DMS114 treated with DMSO at 0.1 percent for 48 hours (cell line): ENCODE results near the gene GPX3.

Experiments used
- DNase-seq: peaks from one replicate; lab custom pipeline; 2025; ENCODE audit not compliant: unreplicated experiment; lab: John Stamatoyannopoulos, UW

The GPX3 gene, protein sequence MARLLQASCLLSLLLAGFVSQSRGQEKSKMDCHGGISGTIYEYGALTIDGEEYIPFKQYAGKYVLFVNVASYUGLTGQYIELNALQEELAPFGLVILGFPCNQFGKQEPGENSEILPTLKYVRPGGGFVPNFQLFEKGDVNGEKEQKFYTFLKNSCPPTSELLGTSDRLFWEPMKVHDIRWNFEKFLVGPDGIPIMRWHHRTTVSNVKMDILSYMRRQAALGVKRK

DNA sequence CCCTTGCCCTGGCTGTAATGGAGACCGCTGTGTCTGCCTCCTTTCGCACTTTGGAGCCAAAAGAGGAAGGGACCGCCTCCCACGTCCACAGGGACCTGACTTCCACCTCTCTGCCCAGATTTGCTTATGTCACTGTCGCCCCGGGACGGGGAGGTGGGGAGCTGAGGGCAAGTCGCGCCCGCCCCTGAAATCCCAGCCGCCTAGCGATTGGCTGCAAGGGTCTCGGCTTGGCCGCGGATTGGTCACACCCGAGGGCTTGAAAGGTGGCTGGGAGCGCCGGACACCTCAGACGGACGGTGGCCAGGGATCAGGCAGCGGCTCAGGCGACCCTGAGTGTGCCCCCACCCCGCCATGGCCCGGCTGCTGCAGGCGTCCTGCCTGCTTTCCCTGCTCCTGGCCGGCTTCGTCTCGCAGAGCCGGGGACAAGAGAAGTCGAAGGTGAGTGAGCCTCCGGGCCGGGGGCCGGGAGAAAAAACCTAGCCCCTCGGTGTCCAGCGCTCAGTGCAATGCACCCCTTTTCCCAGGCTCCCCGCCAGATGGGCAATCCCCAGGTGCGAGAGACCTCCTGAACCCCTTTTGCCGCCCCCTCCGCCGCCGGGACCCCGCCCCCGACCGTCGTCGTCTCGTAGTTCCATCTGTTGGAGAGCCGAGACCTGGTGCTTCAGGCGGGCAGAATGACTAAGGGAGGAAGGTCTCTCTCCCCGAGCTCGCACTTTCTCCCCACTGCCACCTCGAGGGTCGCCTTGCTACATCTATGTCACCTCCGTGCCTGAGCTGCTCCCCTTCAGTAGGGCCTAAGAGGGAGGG is at the start of gene GPX3:
Gene GPX3, plus strand, starts transcription at position 288 of the 807 bp plus-strand sequence. Its CDS starts 64 bp downstream, at position 352.
- DNase-seq: no peak

DNA sequence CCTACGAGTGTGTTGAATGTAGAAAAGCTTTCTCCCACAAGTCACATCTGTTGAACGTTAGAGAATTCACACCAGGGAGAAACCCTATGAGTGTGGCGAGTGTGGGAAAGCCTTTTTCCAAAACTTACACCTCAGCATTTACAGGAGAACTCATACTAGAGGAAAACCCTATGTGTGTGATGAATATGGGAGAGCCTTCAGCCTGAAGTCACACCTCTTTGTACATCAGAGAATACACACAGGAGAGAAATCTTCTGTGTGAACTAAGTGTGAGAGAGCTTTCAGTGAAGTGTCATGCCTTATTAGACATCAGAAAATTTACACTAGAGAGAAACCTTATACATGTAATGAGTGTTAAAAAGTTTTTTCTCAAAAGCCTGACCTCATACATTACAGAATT is 41.8 kb upstream of the GPX3 start:
- DNase-seq: no peak

DNA sequence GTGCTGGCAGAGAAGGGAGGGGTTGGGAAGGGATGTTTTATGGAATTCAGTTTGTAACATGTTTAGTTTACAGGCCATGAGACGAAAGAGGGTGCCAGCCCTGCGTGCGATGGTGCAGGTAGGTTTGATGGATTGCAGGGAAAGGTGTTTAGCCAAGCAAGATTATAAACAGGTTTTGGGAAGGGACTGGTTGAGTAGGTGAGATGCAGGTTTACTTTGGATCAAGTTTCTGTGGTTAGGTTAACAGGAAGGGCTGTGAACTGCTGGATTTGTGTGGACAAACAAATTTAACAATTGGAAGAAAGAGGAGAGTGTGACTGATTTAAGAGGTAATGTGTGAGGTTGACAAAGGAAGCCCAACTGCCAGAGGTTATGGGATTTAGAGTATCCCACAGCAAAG is 32.6 kb upstream of the GPX3 start:
- DNase-seq: no peak

DNA sequence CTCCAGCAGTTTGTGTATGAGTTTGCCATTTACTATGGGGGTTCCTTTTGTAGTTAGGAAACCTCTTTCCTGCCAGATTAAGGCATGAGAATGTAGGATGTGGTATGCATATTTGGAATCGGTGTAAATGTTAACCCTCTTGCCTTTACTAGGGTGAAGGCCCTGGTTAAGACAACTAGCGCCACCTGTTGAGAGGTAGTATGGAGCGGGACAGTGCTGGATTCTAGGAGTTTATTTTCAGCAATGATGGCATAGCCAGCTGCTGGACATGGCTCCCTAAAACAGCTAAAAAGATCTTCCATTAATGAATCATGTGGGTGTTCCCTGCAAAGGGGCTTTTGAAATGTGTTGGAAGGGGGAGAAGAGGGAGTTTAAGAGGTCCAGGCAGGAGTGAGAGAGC is 30.7 kb upstream of the GPX3 start:
- DNase-seq: no peak

DNA sequence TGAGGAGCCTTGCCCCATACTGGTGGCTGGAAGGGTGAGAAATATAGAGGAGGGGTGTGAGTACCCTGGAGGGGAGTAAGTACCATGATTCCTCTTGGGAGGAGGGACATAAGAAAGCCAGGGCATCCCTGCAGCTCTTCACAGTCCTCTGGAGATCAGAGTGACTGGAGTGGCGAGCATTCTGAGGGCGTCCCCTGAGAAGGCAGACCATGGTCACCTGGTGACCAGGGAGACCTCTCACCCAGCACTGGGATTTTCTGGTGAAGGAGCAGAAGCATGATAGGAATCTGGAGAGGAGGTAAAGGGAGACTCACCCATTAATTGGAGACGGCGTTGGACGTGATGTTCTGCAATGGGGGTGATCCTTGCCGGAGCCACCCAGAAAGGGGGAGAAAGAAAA is 27.7 kb upstream of the GPX3 start:
- no peak for DNase-seq

DNA sequence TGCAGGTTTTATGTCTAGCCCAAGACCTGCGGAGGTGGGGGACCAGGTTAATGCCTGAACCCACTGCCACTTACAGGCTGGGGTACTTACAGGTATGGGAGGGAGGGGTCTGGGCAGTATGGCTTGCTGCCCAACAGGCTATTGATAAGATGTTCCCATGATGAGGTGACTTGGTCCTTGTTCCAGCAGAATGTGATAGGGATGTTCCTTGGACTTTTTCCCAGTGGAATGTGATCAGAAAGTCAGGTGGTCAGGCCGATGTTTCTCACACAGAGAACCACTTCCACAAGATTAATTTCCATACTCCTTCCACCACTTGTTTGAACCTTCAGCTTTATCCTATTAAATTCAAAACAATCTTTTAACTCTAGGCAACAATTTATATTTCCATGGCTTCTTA is 27.0 kb upstream of the GPX3 start:
- DNase-seq: no peak

DNA sequence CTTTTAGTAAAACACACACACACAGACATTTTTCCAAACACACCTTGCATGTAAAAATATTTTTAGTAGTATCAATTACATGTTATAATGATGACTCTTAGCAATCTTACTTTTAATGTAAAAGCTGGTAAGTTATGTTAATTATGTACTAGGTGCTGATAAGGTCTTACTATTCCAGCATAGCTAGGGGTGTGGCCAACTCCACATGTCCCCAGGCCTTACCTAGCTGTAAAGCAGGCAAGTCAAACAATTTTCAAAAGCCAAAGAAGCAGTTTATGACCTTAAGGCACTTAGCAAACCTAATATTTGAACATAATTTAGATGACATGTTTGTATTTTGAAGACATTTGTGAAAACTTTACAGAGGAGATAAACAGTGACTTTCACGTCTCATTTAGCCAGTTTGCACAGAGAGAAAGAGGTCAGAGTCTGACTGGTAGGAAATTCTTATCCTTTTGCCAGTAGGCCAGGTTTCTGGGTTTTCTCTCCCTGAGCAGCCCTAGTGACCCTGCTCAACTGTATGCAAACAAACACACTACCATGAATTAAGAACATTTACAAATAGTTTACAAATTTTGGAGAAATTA is 26.5 kb upstream of the GPX3 start:
- DNase-seq: no peak

DNA sequence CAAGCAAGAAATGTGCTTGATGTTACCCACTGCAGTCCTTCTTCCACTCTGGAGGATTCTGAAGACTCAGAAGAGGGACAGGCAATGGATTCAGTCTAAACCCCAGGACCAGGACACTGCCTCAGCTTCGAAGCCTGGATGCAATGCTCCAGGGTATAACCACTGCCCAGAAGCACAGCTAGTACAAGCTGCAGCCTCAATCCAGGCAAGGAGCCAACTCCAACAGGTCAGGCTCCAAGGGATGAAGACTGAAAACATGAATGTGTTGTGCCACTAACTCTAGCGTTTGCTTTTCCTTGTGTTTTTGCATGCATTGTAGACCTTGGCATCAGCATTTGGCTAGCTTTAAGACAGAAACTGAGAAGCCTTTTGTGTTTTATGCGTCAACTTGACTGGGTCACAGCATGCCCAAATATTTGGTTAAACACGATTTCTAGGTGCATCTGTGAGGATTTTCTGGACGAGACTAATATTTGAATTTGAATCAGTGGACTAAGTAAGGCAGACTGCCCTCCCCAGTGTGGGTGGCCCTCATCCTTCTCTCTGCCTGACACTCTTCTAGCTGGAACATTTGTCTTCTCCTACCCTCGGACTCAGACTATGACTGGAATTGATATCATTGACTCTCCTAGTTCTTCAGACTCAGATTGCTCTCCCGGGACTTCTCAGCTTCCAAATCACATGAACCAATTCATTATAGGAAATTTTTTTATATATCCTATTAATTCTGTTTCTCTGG is 20.5 kb upstream of the GPX3 start:
- no peak for DNase-seq

DNA sequence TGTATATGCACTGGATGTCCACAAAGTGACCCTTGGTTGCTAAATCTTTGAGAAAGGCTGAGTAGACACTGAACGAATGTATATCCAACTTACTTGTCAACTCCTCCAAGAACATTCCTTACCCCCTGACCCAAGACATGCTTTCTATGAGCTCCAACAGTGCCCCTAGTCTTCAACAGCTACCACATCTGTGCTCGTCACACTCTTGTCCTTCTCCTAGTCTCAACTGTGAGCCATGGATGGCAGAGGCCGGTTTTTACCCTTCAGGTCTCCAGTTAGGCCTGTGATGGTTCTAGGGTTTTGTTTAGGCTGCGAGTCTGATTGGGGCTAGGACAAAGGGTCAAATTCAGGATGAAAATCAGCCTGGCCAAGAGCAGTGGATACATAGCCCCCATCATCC is 19.0 kb upstream of the GPX3 start:
- no peak for DNase-seq

DNA sequence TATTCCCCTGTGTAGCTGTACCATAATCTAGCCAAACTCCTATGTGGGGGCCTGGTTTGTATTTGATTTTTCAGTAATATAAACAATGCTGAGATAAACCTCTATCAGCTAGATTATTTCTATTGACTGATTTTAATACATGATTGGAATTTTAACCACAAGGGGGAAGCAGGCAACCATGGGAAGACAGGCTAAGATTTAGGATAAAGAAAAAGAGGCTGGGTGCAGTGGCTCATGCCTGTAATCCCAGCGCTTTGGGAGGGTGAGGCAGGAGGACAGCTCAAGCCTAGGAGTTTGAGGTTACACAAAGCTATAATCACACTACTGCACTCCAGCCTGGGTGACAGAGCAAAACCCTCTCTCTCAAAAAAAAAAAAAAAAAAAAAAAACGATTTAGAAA is 18.1 kb upstream of the GPX3 start:
- peak; percentile 32 for DNase-seq

DNA sequence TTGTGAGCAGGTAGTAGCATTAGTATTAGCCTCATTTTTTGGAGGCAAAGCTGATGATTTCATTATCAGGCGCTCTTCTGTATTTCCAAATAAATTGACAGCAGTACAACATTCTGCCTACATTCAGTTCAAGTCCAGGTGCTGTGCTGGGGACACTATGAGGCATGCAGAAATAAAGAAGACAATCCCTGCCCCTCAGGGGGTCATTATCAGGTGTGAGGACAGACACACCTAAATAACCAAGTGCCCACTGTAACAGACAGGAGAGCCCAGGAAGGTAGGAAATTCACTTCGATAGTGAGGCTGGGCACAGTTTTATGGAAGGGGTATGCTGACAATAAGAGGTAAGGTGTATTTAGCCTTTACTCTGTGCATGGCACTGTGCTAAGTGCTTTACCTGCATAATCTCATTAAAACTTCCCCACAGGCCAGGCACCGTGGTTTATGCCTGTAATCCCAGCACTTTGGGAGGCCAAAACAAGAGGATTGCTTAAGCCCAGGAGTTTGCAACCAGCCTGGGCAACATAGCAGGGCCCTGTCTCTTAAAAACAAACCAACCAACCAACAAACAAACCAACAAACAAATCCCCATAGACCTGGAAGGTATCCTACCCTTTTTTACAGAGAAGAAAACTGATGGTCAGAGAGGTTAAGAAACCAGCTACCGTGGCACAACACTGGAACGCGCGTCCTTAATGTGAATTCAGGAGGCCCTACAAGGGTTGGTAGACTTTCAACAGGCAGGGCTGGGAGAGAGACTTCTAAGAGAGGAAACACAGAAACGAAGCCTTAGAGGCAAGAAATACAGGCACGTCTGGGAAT is 17.5 kb upstream of the GPX3 start:
- DNase-seq: no peak

DNA sequence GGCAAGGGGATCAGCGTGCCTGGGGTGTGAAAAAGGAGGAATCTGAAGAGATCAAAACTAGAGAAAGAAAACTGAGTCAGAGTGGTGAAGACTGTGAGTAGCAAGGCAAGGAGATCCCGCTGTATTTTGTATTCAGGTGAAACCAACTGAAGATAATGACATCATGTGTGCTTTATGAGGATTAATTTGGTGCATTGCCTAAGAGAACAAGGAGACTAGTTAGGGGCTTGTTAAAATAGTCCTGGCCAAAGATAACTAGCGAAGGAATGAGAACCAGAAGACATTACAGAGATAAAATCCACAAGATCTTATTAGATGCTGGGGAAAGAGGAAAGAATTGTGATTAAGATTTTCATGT is 16.9 kb upstream of the GPX3 start:
- DNase-seq: no peak

DNA sequence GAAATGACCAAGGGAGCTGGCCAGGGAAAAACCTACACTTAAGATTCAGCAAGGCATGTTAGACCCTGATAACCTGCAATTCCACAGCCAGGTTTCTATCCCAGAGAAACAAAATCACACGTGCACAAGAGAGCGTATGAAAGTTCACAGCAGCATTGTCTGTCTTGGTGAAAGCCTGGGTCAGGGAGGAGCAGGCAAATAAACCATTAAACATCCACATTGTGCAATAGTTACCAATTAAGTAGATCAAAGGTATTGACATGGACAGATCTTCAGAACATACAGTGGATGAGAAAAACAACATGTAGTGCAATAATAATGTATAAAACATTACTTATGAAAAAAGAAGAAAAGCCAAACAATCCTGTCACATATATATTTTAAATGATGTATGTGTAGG is 15.9 kb upstream of the GPX3 start:
- DNase-seq: no peak

DNA sequence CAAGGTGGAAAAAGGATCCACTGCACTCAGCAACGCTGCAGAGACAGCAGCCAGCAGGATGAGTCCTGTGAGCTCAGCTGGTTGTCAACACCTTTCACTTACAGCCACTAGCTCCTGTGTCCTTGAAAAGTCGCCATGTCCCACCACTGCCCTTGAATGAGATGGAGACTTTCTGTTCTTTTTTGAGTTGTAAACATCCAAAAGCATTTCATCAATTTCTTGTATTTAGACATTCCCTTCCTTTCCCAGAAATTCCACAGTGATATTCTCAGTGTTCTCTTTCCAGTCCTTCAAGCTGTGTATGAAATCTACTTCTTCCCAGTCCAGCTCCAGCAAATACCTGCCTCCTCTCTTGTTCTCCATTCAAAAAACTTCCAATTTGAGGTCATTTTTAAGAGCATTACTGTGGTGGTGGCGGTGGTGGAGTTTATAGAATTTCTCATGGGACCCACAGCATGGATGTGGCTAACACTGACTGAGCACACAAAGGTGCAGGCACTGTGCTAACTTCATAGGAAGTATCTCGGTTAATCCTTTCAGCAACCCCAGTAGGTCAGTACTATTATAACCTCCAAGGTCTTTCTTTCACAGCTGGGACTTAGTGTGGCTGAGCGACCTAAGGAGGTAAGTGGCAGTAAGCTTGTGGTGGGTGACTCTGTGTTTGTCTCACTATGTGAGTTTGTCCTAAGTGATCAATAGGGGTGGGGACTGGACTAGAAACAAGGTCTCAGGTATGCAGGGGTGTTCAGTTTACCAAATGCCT is 15.0 kb upstream of the GPX3 start:
- DNase-seq: no peak

DNA sequence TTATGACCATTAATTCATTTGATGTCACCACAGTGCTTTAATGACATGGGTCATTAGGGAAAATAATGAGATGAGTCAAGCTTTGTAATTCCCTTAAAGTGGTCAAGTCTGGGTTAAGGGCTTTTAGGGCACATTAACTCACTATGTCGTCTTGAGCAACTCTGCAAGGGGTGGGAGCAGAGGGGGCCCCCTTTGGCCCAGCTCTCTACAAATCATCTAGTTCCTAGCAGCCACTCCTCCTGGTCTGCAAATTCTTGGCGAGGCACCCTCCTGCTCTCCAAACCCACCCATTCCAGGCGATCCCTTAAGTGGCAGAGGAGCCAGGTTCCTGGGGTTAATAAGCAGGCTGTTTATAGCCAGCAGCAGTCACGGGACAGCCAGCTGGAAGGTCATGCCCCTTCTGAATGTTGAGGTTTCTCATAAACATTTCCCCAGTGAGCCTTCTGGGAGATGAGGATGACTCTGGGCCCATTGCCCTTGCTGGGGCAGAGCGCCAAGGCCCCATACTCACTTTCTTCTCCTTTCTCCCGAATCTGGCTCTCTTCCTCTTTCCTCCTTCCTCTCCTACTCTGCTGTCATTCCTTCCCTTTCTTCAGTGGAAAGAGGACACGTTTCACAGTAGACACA is 14.3 kb upstream of the GPX3 start:
- DNase-seq: no peak

DNA sequence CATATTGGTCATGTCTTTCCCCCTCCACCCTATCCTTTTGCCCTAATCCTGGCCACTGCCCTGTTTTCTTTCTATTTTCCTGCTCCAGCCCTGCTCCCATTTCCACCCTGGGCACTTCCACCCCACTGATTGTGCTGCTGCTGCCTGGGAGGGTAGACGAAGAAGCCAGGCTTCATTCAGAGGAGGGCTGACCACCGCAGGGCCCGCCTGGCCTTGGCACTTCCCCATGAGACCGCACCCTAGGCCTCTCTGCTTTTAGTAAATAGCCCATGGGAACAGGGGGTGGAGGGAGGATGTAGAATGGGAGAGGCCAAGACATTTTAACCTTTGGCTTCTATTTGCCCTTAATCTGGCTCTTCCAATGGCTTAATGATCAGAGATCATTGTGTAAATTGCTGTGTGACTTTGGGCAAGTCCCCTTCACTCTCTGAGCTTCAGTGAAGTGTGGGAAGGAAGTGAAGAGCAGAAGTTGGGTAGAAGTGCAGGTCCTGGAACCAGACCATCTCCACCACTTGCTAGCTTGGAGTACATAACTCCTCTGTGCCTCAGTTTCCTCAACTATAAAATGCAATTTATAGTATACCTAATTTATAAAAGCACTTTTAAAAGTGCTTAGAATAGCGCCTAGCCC is 13.6 kb upstream of the GPX3 start:
- DNase-seq: no peak

DNA sequence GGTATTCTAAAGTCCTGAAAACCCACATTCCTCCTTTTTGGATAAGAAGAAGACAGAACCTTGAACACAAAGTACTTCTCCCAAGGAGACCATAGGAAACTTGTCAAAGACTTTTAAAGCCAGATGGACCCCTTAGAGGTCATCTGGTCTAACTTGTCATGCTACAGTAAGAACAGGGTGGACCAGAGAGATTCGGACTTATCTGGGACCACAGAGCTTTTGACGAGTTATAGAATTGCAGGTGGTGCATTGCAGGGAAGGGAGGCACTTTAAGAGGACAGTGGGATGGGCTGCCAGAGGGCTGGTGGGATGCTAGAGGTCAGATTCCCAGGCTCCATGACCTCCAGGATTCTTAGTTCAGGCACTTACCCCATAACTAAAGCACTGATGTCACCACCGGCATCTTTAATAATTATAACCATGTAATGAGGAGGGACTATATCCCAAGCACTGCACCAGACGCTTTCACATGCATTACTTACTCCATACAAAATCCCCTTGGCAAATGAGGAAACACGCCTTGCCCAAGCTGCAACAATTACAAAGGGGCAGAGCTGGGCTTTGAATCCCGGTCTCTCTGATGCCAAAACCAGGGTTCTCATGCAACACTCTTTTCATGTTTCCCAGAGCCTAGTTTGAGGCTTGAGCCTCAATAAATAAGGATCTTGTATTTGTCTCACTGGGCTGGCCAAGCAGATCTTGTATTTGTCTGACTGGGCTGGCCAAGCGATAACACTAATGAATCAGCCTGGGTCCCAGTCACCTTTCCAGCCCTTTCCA is 12.8 kb upstream of the GPX3 start:
- no peak for DNase-seq

DNA sequence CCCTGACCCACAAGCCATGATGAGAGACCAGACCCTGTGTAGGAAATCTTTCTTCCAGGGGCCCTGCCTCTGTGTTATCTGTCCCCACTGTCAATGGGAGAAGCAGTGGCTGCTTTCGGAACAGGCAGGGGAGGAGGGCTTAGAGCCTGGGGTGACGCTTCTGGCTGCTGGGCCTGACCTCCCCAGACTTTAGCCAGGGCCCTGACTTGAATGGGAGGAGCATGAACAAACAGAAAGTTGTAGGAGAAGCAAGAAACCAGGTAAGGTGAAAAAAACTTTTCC is 12.2 kb upstream of the GPX3 start:
- no peak for DNase-seq

DNA sequence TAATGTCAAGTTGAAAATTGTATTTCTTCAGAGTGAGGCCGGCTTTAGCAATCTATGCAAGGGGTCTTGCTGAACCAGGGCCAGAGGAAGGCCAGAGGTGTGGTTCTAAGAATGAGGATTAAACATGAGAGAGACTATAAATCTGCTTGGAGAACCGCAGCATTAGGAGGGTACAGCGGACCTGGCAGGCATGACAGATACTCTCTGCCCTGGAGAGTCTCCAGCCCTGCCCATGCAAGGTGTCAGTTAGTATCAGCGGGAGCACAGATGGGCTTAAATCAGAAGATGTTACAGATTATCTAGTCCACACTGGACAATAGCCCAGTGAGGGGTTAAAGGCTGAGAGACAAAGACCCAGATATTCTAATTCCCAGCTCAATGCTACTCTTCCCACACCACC is 11.5 kb upstream of the GPX3 start:
- DNase-seq: no peak
